Coronary artery (tissue), 2 donors: ENCODE results near the gene ENTPD6.
"Not testable (repeated sequence)": the region's sequence is repeated elsewhere in the genome, so short reads cannot be mapped to it uniquely, and the experiment has no call there.

Source experiments
- DNase-seq: peaks from one replicate; pipeline ENCODE4 v3.0.0-alpha.2; 2017; ENCODE audit warnings: low spot score
- H3K27ac ChIP-seq, 2 donors: fragments of 200-600 bp; sonication (generic); one replicate each; pipeline ENCODE4 v1.5.1; 2016 to 2019
- H3K4me3 ChIP-seq: fragments of 200-600 bp; sonication (generic); 2 replicates; pipeline ENCODE4 v1.5.1; 2016; ENCODE audit warnings: mild to moderate bottlenecking, moderate library complexity
- CTCF ChIP-seq: fragments of 200-600 bp; sonication (generic); IDR thresholded peaks from one replicate; pipeline ENCODE4 v1.5.1; 2019; ENCODE audit warnings: antibody characterized with exemption

Gene ENTPD6

GRCh38 chr20:25239387-25240370, 44.2 kb downstream of the ENTPD6 start:
- H3K4me3 ChIP-seq = no peak overlapping the region
- H3K27ac ChIP-seq = peak overlapping the region in 1 of 2 donors; percentile 92
- DNase-seq = no peak
- no peak for TF ChIP-seq CTCF

GRCh38 chr20:25240851-25241658, 45.5 kb downstream of the ENTPD6 start:
- not testable (repeated sequence) for H3K4me3 ChIP-seq, H3K27ac ChIP-seq, DNase-seq

- not testable (repeated sequence) for H3K4me3 ChIP-seq, H3K27ac ChIP-seq, DNase-seq
Observed at GRCh38 chr20:25241659-25241955, 46.1 kb downstream of the ENTPD6 start.

GRCh38 chr20:25242231-25242630, 46.7 kb downstream of the ENTPD6 start:
- Histone ChIP-seq H3K4me3 (no peak overlapping the region), H3K27ac (no peak overlapping the region)
- no peak for DNase-seq
- TF ChIP-seq CTCF = no peak

- Histone ChIP-seq H3K4me3 (no peak overlapping the region), H3K27ac (no peak overlapping the region)
- DNase-seq = no peak
- no peak for TF ChIP-seq CTCF
Observed at GRCh38 chr20:25243416-25243979, 48.0 kb downstream of the ENTPD6 start.

GRCh38 chr20:25244976-25245375, 49.5 kb downstream of the ENTPD6 start:
- Histone ChIP-seq H3K4me3 (no peak overlapping the region), H3K27ac (no peak overlapping the region)
- TF ChIP-seq CTCF = no peak
- no peak for DNase-seq

- no peak for TF ChIP-seq CTCF
- DNase-seq = no peak
- Histone ChIP-seq H3K27ac (no peak overlapping the region), H3K4me3 (no peak overlapping the region)
Observed at GRCh38 chr20:25245461-25245860, 49.9 kb downstream of the ENTPD6 start.
